HG02840 (cell line): ENCODE data around the gene URB1.
"Not testable (repeated sequence)": the region's sequence is repeated elsewhere in the genome, so short reads cannot be mapped to it uniquely, and the experiment has no call there.

Experiments used
- ATAC-seq: cut with Tn5 transposase; IDR thresholded peaks from one replicate; pipeline ENCODE4 v1.9.1; 2021; ENCODE audit warnings: mild to moderate bottlenecking, moderate library complexity, moderate number of reproducible peaks; ENCODE audit not compliant: unreplicated experiment, low FRiP score

URB1 gene

DNA sequence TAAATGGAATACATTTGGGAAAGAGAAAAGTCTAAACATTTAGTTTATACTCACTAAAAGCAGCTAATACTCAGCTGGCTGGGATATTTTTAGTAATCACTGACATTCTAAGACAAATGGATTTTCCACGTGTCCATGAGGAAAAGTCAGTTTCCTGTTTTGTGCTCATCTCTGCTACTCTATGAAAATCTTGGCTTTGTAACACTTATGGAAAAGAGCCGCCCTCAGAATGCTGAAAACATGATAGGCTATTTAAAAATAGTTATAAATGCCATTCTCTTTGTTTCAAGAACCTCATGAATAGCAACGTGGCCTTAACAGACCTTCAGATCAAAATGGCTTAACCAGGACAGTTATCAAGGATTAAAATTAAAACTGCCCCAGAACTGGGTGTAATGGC lies 64.2 kb downstream of the URB1 start:
- ATAC-seq, result no peak

DNA sequence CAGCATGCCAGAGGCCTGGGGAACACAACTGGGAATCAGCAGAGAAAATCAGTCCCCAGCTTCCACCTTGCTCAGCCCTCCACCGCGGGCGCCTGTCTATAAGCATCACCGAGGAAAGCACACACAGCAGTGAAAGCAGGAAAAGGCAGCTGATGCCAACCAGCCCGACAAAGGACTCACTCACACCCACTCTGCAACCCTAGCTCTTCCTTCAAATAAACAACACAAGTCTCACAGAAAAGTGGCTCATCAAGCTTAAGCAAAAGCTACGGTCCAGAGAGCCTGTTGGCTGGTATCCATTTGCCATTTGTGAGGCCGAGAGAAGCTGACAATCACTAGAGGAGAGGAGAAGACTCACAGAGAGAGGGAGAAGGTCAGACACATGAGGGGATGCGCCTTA lies 67.1 kb downstream of the URB1 start:
- no peak for ATAC-seq

DNA sequence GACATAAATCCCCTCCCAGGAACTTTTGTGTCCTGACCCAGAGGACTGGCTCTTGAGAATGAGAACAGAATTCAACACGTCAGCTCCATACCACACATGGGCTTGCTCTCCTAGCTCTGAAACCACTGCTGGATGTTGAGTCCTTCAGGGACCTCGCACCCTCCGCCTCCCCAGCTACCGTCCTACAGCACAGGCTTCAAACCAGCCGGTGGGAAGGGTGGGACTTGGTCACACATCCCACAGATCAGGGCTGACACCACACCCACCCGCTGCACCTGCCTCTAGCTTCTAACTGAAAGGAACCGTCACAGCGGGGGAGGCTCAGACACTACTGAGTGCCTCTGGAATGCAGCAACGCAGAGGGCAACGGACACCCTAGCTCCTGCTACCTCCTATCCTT lies 70.1 kb downstream of the URB1 start:
- no peak for ATAC-seq

GRCh38 chr21:32322103-32322502 lies 70.7 kb downstream of the URB1 start:
- ATAC-seq, result no peak

DNA sequence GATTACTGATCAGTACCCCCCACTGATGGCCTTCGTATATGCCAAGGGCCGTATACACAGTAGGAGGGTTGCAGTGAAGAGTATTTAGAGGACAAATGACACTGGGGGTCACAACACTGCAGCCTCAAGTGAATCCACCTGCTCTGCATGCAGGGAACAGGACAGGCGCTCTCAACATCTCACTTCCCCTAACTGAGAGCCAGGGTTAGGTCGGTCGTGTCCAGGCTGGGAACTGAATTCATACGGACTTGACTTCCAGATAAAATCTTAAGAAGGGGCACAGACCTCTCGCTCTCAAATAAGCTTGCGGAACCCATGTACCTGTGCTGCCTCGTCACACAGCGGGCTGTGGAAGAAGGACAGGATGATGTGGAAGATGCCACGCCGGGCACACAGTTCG lies 71.3 kb downstream of the URB1 start:
- ATAC-seq, result no peak

GRCh38 chr21:32320726-32321125 lies 72.1 kb downstream of the URB1 start:
- no peak for ATAC-seq

DNA sequence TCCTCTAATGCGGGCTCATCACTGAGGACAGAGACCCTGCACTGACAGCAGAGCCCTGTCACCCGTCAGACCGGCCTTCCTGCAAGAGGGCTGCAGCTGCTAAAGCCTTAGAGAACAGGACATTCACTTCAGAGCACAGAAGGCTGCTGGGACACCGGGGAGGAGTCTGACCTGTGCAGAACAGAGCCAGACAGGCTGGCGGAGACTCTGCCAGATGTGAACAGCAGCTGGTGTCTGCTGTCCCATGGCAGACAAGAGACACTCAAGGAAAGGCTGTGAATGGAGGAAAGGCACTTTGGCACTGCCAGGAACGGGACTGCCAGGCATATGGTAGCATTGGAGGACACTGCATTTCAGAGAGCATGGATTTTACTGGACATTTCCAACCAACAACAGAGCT lies 72.8 kb downstream of the URB1 start:
- ATAC-seq, result no peak

DNA sequence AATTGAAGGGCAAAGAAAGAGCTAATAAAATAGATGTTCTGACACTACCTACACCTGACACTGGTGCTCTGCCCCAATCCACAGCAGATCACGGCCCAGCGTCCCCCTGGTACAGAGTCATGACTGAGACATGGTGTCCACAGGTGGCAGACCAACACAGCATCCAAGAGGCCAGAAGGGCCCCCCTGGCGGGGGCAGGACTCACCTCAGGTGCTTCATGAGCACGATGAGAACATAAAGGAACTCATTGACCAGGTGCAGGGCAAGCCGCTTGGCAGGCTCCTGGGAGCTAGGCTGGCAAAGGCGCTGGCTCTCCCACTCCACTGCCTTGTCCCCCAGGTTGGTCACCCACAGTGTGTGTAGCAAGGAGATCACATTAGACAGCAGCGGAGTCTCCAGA lies 73.8 kb downstream of the URB1 start:
- no peak for ATAC-seq

DNA sequence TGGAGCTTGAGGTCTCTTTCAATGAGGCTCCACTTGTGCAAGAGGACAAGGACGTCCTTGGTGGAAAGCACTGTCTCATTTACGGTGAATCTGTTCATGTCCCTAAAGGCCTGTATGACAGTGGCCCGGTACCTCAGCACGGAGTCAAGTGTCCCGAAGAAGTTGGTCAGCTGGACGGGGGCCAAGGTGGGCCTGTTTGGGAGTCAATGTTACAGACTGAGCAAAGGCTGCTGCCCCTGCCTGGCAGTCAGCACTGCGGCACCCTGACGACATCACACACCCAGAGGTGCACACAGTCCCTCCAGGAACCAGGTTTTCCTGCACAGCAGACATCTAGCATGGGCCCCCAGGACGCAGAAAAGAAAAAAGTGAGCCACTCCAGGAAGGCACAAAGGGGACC lies 75.1 kb downstream of the URB1 start:
- ATAC-seq, result no peak

- no peak for ATAC-seq
Observed at GRCh38 chr21:32316361-32317215, 76.2 kb downstream of the URB1 start.

DNA sequence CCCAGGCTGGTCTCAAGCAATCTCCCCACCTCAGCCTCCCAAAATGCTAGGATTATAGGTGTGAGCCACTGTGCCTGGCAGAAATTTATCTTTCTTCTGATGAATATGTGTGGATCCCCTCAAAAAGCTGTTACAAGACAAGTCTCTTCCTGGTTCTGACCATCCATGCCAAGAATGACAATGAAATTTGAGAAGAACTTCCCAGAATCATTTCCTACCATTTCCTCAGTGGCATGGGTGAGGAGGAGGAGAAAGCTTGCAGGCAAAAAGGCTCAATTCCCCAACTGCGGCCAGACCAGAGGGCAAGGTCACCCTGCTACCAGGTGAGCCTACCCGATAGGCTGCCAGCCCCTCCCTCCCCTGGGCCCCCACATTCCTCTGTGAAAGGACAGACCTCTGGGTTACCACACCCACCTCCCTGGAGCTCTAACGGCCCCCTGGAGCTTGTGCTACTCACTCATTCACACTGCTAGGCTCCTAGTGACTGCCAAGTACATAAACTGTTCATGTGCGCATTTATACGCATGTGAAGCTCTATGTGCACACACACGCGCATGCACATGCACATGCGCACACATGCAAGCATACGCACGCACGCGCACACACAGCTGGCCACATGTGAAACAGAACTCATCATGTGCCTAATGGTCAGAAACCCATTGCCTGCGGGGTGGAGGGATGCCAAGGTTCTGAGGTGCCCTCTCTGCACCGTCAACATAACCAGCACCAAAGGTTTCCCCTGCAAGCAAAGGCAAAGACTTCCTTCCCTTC lies 77.1 kb downstream of the URB1 start:
- ATAC-seq, result no peak

GRCh38 chr21:32314806-32315205 lies 78.0 kb downstream of the URB1 start:
- no peak for ATAC-seq

DNA sequence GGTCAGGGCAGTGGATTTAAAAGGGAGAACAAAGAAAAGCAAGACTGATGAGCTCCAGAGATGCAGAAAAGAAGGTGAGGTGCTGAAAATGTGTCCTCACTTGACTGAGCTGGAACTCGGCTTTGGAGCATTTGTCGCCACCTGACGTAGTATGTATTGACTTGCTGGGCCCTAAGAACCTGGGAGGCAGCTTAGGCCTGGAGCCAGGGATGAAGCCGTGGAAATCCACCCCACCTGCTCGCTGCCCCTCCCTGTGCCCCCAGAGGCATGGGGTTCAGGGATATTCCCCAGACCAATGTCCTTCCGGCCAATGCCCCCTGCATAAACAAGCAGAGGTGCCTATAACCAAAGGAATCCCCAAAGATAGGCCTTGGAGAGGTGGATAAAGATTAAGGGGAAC lies 79.8 kb downstream of the URB1 start:
- ATAC-seq, result no peak

- ATAC-seq, result no peak
Observed at GRCh38 chr21:32312326-32312725, 80.5 kb downstream of the URB1 start.

DNA sequence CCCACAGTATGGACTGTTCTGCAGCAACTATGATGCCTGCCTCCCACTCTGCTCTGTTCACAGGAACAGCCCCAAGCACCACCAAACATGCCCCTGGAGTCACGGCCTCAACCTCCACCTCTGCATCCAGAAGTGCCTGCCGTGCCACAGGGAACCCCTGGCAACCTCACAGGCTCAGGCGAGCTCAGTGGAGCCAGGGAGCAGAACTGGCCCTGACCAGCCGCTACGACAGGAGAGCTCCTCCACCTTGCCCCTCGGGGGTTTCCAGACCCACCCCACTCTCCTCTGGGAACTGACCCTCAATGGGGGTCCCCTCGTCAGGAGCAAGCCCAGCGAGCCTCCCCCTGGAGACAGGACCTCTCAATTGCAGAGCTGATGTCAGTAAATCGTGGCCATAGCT lies 81.2 kb downstream of the URB1 start:
- no peak for ATAC-seq

DNA sequence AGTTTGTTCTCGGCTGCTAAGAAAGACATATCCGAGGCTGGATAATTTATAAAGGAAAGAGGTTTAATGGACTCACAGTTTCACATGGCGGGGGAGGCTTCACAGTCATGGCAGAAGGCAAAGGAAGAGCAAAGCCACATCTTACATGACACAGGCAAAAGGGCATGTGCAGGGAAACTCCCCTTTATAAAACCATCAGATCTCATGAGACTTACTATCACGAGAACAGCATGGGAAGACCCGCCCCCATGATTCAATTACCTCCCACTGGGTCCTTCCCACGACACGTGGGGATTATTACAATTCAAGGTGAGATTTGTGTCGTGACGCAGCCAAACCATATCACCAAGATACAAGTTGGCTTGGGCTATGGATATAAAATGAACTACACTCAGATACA lies 81.8 kb downstream of the URB1 start:
- ATAC-seq, result not testable (repeated sequence)

GRCh38 chr21:32309906-32310460 lies 82.8 kb downstream of the URB1 start:
- no peak for ATAC-seq

GRCh38 chr21:32308696-32309095 lies 84.1 kb downstream of the URB1 start:
- no peak for ATAC-seq

GRCh38 chr21:32307706-32308105 lies 85.1 kb downstream of the URB1 start:
- ATAC-seq, result no peak

GRCh38 chr21:32306021-32306780 lies 86.6 kb downstream of the URB1 start:
- ATAC-seq, result no peak

- ATAC-seq, result no peak
Observed at GRCh38 chr21:32304998-32305397, 87.8 kb downstream of the URB1 start.
